Gastroesophageal sphincter (tissue), 4 donors: ENCODE results near the gene EXD3. TPM values are rescaled to one million over a fixed set of nuclear protein-coding genes. Genes with fewer than 3 reads are reported as not detected.

Experiments used
- ATAC-seq: fragments of 150-250 bp; one replicate; pipeline ENCODE4 v1.9.1; 2016; ENCODE audit warnings: mild to moderate bottlenecking, moderate library complexity
- H3K27ac ChIP-seq, 4 donors: fragments of 200-600 bp; sonication (generic) in 3 of 4; 1 replicate in 3 of 4; 2 replicates in 1 of 4; pipeline ENCODE4 v1.5.1; 2016 to 2019
- H3K27me3 ChIP-seq: fragments of 200-600 bp; sonication (generic); one replicate; pipeline ENCODE4 v1.5.1; 2019
- H3K36me3 ChIP-seq, 2 donors: fragments of 200-600 bp; sonication (generic); one replicate each; pipeline ENCODE4 v1.5.1; 2019; ENCODE audit warnings: control low read depth in 1 of 2
- H3K4me1 ChIP-seq, 3 donors: fragments of 200-600 bp; sonication (generic); 1 replicate in 2 of 3; 2 replicates in 1 of 3; pipeline ENCODE4 v1.5.1; 2016 to 2019; ENCODE audit warnings: control low read depth in 2 of 3
- H3K4me3 ChIP-seq, 2 donors: fragments of 200-600 bp; sonication (generic); one replicate each; pipeline ENCODE4 v1.5.1; 2019; ENCODE audit warnings: mild to moderate bottlenecking in 1 of 2, moderate library complexity in 1 of 2
- H3K9me3 ChIP-seq, 3 donors: fragments of 200-600 bp; sonication (generic); one replicate each; pipeline ENCODE4 v1.5.1; 2017 to 2019; ENCODE audit warnings: control low read depth in 2 of 3
- EP300 ChIP-seq: sonication (generic); formaldehyde crosslinking; IDR thresholded peaks from one replicate; pipeline ENCODE4 v1.6.1; 2017; ENCODE audit warnings: antibody characterized with exemption, mild to moderate bottlenecking
- POLR2A ChIP-seq, 2 donors: fragments of 450-650 bp; IDR thresholded peaks; one replicate each; pipeline ENCODE4 v1.6.1; 2017; ENCODE audit warnings: antibody characterized with exemption in 2 of 2, mild to moderate bottlenecking in 2 of 2, moderate library complexity in 1 of 2
- POLR2AphosphoS5 ChIP-seq: sonication (generic); formaldehyde crosslinking; IDR thresholded peaks from one replicate; pipeline ENCODE4 v1.6.1; 2017; ENCODE audit warnings: antibody characterized with exemption
- WGBS, 2 donors: methylation state at CpG; one replicate each; pipeline ENCODE4 v1.1.5; 2018; ENCODE audit warnings: low coverage in 1 of 2; 5-methylcytosine and 5-hydroxymethylcytosine counted together
- total RNA-seq, 4 donors: library from RNA; depleted of rRNA; stranded (reverse); fragments of >200 nt; gene quantifications; one replicate each; pipeline ENCODE4 v1.1.0, GENCODE V29; 2016
- TF ChIP-seq, protein P1 (sequence below), 4 experiments: fragments of 200-600 bp in 2 of 4; fragments of 450-650 bp in 2 of 4; sonication (generic) in 1 of 4; IDR thresholded peaks; one replicate each; pipeline ENCODE4 v1.5.1; 2017 to 2019; ENCODE audit warnings: antibody characterized with exemption in 4 of 4, mild to moderate bottlenecking in 2 of 4, moderate library complexity in 2 of 4

The EXD3 gene
- total RNA-seq, 4 donors from 2014 or later = 3.7 to 29.7 (median 10.9) TPM

DNA sequence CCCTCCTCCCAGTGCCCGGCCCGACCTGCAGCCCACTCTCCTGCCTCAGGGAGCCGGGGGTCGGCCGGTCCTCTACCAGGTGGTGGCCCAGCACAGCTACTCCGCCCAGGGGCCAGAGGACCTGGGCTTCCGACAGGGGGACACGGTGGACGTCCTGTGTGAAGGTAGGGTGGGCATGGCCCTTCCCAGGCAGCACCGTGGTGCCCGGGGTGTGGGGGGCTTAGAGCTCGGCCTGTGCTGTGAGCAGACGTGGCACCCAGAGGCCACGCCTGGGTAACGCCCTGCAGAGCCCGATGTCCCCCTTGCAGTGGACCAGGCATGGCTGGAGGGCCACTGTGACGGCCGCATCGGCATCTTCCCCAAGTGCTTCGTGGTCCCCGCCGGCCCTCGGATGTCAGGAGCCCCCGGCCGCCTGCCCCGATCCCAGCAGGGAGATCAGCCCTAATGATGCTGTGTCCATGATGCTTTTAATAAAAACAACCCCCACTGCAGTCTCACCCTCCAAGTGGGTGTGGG is 11.0 kb upstream of the EXD3 start:
- H3K27me3 ChIP-seq = peaks cover 67% of the 10 kb centered on the region
- WGBS, 2 donors = no CpG with 5 or more reads among the region's 26 CpGs
- H3K27ac ChIP-seq = no peak overlapping the region
- peaks cover 0 to 20% (median 0%) of the 10 kb centered on the region in 3 donors for H3K4me1 ChIP-seq
- TF ChIP-seq POLR2A (IDR thresholded peaks at IDR 0.05) (no peak), EP300 (no peak), POLR2AphosphoS5 (no peak)
- TF ChIP-seq, protein P1, sequence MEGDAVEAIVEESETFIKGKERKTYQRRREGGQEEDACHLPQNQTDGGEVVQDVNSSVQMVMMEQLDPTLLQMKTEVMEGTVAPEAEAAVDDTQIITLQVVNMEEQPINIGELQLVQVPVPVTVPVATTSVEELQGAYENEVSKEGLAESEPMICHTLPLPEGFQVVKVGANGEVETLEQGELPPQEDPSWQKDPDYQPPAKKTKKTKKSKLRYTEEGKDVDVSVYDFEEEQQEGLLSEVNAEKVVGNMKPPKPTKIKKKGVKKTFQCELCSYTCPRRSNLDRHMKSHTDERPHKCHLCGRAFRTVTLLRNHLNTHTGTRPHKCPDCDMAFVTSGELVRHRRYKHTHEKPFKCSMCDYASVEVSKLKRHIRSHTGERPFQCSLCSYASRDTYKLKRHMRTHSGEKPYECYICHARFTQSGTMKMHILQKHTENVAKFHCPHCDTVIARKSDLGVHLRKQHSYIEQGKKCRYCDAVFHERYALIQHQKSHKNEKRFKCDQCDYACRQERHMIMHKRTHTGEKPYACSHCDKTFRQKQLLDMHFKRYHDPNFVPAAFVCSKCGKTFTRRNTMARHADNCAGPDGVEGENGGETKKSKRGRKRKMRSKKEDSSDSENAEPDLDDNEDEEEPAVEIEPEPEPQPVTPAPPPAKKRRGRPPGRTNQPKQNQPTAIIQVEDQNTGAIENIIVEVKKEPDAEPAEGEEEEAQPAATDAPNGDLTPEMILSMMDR (IDR thresholded peaks at IDR 0.05) = no peak
- no peak for ATAC-seq
- H3K36me3 ChIP-seq = no peaks in the 10 kb centered on the region
- no peaks in the 10 kb centered on the region for H3K9me3 ChIP-seq
- no peak overlapping the region for H3K4me3 ChIP-seq

DNA sequence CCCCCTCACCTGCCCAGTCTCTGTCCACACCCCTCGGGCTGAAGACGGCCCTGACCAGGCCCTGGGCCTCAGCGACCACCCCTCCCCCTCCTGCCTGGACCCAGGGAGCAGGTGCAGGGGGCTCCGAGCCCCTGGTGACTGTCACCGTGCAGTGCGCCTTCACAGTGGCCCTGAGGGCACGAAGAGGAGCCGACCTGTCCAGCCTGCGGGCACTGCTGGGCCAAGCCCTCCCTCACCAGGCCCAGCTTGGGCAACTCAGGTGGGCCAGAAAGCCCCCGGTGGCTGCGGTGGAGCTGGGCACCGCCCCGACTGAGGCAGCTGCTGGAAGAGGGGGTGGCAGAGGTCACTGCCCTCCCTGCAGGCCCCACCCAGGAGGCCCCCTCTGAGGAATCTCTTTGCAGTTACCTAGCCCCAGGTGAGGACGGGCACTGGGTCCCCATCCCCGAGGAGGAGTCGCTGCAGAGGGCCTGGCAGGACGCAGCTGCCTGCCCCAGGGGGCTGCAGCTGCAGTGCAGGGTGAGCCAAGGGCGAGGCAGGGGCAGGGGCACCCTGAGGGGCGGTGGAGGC is 10.5 kb upstream of the EXD3 start:
- no CpG with 5 or more reads among the region's 19 CpGs for WGBS, 2 donors
- no peak for TF ChIP-seq EP300
- Histone ChIP-seq H3K36me3 (no peaks in the 10 kb centered on the region), H3K4me3 (no peak overlapping the region), H3K27me3 (peaks cover 63% of the 10 kb centered on the region), H3K9me3 (no peaks in the 10 kb centered on the region), H3K27ac (no peak overlapping the region), H3K4me1 (peaks cover 0 to 20% (median 0%) of the 10 kb centered on the region in 3 donors)
- no peak for ATAC-seq

DNA sequence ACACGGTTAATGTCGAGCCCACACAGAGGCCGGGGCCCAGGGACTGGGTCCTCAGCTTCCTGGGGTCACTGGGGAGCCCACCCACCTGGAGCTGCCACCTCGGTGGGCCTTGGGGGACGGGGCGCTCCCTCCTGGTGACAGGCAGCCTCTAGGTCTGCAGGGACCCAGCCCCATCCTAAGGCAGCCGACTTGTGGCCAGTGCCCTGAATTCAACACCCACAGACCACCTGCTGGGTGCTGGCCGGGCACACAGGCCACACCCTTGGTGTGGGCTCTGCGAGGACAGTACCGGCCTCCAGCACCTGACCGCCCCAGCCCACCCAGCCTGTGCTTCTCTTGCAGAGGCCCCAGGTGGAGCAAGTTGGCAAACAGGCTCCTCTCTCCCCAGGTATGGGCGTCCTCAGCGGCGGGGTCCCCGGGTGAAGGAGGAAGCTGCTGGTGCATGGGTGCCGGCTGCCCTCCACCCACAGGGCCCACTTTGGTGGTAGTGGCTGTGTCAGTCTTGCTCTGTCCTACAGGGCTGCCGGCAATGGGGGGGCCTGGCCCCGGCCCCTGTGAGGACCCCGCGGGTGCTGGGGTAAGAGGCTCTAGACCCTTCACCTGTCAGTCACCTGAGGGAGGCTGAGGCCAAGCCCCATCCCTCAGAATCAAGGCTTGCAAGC is 9.9 kb upstream of the EXD3 start:
- H3K27me3 ChIP-seq = peaks cover 57% of the 10 kb centered on the region
- H3K36me3 ChIP-seq = no peaks in the 10 kb centered on the region
- WGBS, 2 donors = 90% methylated on average over 2 of the region's 20 CpGs; no CpG with 5 or more reads in 1 of the 2 donors
- H3K27ac ChIP-seq = no peak overlapping the region
- no peak for ATAC-seq
- H3K4me3 ChIP-seq = no peak overlapping the region
- no peak for TF ChIP-seq EP300
- TF ChIP-seq, protein P1 (IDR thresholded peaks at IDR 0.05) = no peak
- TF ChIP-seq POLR2AphosphoS5 = no peak
- TF ChIP-seq POLR2A (IDR thresholded peaks at IDR 0.05) = no peak
- peaks cover 0 to 20% (median 0%) of the 10 kb centered on the region in 3 donors for H3K4me1 ChIP-seq
- H3K9me3 ChIP-seq = no peaks in the 10 kb centered on the region

DNA sequence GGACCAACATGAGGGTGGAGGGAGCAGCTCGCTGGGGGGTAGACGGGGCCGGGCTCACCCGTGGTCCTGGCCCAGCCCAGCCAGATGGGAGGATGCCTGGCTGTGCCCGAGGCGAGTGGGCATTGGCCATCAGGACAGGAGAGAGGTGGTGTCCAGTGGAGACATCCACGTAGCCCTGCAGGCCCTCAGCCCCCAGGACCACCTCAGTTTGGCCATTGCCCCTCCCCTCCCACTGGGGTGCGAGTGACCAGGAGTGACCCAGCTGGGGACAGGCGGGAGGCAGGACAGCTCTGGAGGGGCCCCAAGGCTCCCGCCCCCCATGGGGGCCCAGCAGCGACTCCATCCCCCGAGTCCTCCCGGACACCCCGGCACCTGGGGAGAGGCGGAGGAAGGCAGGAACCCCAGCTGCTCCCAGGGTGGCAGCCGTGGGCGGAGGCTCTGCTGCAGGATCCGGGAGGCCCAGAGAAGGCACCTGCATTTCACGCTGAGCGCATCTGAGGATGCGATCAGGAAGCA is 8.5 kb upstream of the EXD3 start:
- Histone ChIP-seq H3K9me3 (no peaks in the 10 kb centered on the region), H3K4me3 (no peak overlapping the region), H3K27me3 (peaks cover 43% of the 10 kb centered on the region), H3K36me3 (no peaks in the 10 kb centered on the region), H3K27ac (no peak overlapping the region), H3K4me1 (peaks cover 0 to 19% (median 0%) of the 10 kb centered on the region in 3 donors)
- no CpG with 5 or more reads among the region's 21 CpGs for WGBS, 2 donors
- no peak for TF ChIP-seq POLR2AphosphoS5
- TF ChIP-seq EP300 = no peak
- TF ChIP-seq, protein P1 (IDR thresholded peaks at IDR 0.05) = no peak
- no peak for TF ChIP-seq POLR2A (IDR thresholded peaks at IDR 0.05)
- ATAC-seq = no peak

DNA sequence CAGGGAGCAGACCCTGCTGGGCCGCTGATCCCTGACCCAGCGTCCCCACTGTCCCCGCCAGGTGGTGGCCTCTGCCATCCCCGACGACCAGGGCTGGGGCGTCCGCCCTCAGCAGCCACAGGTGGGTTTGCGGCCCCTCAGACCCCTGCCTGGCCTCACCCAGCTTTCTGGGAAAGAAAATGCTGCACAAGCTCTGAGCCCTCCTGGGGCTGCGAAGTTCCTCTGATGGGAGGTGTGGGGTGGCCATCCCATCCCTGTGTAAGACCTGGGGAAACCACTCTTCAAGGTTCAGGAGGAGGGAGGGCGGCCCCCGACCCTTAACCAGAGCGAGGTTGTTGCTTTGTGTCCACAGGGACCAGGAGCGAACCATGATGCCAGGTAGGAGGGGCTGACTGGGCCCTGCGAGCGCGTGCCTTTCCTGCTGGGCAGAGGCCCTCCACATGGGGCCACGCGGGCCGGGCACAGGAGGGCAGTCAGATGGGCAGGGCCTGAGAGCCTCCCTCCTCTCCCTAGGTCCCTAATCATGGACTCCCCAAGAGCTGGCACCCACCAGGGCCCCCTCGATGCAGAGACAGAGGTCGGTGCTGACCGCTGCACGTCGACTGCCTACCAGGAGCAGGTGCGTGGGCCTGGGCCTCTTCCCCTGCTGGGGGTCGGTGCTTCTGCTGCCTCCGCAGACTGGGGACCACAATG is 7.9 kb upstream of the EXD3 start:
- 80% methylated on average over 1 of the region's 27 CpGs; no CpG with 5 or more reads in 1 of the 2 donors for WGBS, 2 donors
- no peaks in the 10 kb centered on the region for H3K36me3 ChIP-seq
- H3K27me3 ChIP-seq = peaks cover 37% of the 10 kb centered on the region
- ATAC-seq = no peak
- no peaks in the 10 kb centered on the region for H3K9me3 ChIP-seq
- H3K4me3 ChIP-seq = no peak overlapping the region
- no peak overlapping the region for H3K27ac ChIP-seq
- TF ChIP-seq EP300 (no peak), POLR2A (IDR thresholded peaks at IDR 0.05) (no peak), POLR2AphosphoS5 (no peak)
- TF ChIP-seq, protein P1 (IDR thresholded peaks at IDR 0.05) = no peak
- H3K4me1 ChIP-seq = peaks cover 0 to 13% (median 0%) of the 10 kb centered on the region in 3 donors
